ENCODE results near the gene ZNF423.

ZNF423 gene

DNA sequence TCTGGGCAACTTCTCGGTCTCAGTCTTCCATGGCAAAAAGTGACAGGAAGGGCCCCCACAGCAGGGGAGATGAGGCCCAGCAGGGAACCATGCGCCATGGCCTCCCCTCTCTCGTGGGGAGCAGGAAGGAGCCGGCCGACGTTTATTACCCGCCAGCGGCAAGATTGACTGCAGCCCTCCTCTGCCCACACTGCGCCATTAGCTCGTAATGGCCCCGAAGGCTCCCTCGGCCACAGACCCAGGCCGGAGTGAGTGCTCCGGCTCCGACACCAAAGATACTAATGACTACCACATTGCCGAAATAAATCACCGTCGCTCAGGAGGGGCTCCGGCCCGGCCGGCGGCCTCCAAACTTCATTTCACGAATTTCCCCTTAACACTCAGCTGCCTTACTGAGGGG lies 255.4 kb downstream of the ZNF423 start:
- DNase-seq (ENCODE audit: low spot score), result no peak

DNA sequence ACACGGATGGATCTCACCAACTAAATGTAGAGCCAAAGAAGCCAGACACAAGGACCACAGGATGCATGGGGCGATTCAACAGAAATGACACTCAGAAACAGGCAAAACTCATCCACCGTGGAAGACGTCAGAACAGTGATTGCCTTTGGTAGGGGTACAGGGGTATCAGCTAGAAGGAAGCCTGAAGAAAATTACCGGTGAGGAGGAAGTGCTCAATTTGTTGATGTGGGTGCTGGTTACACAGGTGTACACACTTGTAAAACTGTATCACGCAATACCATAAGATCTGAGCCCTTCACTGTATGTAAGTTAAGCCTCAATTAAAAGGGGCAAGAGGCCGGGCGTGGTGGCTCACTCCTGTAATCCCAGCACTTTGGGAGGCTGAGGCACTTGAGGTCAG lies 256.2 kb downstream of the ZNF423 start:
- DNase-seq (ENCODE audit: low spot score), result no peak

DNA sequence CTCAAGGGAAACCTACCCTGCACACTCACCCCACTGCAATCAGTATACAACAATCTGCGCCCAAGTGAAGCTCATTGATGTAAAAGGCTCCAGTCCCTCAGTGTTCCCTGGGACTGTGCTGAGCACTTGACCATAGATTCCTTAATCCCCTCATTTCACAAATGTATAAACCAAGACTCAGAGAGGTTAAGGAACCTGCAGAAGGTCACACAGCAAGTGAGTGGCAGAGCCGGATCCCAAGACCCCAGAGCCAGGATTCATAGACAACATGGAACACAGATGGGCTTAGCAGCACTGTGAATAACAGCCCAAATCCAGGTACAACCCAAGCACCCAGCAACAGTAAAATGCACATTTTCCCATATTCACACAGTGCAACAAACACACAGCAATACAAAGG lies 256.6 kb downstream of the ZNF423 start:
- no peak for DNase-seq (ENCODE audit: low spot score)

DNA sequence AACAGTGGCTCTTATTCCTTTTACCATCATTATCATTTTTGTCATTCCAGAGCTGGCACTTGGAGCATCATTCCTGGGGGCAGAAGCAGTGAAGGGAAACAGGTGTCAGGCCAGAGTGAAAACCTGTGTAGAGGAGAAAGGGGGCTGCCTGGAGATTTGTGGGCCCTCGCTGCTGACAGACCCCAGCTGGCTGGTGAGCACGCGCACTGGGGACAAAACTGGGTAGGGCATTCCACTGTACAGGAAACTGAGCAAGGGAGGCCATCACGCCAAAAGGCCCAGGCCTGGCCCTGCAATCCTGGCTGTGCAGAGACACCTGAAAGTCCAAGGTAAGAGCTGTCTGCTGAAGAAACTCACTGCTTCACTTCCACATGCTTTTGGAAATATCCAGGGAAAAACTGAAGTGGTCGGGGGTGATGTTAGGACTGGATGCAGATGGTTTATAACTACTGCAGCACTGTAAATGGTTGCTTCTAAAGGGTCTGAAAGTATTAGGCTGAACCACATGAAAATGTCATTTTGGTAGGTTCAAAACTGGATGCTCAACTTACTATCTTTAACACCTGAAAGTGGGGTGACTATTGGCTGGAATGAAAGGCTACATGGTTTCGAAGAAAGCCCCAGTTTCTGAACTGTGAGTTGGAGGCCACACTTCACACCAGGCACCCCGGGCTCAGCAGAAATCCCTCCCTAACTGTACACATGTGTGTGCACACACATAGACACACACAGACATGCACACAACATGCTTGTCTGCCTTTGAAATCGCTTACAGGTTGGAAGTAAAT lies 257.3 kb downstream of the ZNF423 start:
- DNase-seq (ENCODE audit: low spot score), result no peak

DNA sequence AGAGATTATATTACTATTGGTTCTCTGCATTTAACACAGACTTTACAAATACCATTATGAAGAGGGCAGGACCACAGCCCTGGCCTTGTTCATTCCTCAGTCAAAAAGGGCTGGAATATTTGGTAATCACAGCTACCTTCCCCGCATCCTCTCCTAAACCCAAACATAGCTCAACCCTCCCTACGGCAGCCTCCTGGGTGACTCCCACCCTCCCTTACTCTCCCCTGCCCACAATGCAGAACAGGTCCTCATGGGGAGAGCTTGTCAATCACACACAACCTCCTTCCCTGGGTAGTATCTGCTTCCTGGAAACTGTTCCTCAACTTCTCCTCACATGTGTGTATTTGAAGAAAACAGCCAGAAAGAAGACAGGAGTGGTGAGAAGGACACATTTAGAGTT lies 258.1 kb downstream of the ZNF423 start:
- no peak for DNase-seq (ENCODE audit: low spot score)

DNA sequence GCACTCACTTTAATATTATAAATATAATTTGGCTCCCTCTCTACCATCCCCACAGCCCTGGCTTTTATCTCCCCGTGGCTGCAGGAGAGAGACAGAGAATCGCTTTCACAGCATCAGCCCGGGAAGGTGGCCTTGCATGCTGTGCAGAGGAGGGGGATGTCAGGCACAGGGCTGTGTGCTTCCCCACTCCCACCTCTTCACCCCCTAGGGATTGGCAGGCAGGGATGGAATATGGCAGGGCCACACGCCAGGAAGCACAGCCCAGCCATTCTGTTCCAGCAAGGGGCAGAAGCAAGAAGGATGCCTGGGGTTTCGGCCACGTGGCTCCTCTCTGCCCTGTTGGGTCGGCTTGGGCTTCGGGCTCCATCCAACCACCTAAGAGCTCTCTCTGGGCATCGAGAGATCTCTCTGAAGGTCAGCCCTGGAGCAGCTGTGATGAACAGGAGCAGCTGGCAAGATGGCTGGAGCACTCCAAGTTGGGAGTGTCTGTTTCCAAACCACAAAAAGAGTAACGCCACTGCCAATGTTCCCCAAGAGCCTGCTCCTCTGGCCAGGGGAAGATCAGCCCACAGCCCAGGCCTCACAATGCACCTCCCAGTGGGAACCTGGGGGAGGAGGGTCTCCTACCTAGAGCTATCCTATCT lies 259.1 kb downstream of the ZNF423 start:
- DNase-seq (ENCODE audit: low spot score), result no peak

DNA sequence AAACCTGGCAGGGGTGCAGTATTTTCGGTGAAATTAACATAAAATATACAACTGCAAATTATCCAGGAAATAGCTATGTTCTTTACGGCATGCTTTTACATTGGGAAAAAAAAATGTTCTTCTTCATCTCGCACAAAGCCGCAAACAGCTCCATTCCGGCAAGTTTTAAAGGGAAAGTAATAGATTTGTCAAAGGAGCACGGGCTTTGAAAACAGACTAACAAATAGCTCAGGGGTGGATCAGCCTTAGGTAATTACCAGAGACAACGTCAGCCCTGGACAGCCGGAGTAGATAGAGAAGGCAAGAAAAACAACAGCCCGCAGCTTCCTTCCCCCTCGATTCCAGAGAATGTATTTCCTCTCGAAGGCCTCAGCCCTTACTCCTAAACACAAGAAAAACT lies 259.8 kb downstream of the ZNF423 start:
- peak; percentile 72 for DNase-seq (ENCODE audit: low spot score)

DNA sequence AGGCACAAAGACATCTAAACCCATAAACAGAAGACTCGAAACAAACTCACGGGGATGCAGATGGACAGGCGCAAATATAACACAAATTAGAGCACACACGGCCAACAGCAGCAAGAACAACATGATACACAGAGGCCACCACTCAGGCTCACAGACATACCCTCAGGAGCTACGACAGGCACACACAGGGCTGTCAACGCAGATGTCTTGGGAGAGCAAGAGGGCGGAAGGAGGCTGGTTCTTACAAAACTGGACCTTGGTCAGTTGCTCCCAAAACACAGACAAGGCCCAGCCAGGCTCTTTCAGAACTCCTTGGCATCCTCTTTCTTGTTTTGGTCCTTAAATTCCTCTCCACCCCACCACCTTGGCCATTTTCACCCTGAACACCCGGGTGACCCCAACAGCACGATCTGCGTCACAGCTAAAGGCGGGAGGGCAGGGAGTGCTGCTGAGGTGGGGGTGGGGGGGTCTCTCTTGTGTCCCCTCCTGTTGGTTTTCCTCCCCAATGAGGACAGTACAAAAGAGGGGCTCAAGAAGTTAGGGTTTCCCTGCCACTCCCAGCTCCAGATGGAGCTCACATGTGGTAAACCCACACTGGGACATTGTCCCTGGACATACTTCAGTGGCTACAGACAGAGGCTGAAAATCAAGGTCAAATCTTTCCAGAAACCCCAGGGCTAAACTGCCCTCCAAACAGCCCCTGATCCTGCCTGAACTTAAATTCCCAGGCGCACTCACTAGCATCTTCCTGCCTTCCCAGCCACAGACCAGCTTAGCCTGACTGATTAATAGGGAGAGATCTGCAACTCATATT lies 261.0 kb downstream of the ZNF423 start:
- no peak for DNase-seq (ENCODE audit: low spot score)

DNA sequence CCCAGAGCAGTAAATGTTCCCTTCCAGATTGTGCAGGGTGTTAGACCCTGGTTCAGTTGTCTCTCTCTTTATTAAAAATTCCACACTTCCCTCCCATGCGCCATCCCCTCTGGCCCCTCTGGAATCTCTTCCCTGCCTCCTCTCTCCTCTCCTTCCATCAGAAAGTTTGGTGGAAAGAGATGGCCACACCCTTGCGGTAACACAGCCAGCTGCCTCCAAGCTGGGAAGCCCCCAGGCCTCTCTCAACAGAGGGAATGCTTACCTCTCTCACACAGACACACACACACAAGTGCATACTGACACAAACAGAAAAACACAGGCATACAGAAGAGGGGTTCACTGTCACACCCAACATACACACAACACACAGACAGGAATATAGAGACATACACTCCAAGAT lies 261.8 kb downstream of the ZNF423 start:
- DNase-seq (ENCODE audit: low spot score), result no peak

DNA sequence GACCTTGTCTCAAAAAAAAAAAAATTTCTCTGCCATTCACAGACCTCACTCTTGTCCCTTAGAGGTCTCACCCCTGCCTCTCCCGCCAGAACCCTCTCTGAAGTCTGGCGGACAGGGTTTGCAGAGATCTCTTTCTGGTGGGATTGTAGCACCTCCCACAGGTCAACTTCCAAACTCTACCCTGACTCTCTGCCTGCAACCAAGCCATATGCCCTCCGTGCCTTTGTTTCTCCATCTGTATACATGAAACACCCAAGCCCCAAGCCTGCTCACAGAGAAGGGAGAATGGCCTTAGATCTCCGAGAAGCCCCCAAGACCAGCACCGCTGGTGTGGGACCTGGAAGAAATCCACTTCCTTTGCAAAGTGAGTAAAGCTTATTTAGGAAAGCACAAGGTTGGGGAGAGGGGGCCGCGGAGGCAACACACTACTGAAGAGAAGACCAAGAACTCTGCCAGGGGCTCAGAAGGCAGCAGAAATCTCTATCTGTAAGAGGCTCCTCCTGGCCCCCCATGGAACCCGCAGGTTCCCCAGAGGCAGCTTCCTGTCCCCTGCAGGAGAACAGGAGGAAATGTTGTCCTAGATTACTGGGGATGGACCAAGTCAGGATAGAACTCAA lies 262.4 kb downstream of the ZNF423 start:
- DNase-seq (ENCODE audit: low spot score), result no peak

DNA sequence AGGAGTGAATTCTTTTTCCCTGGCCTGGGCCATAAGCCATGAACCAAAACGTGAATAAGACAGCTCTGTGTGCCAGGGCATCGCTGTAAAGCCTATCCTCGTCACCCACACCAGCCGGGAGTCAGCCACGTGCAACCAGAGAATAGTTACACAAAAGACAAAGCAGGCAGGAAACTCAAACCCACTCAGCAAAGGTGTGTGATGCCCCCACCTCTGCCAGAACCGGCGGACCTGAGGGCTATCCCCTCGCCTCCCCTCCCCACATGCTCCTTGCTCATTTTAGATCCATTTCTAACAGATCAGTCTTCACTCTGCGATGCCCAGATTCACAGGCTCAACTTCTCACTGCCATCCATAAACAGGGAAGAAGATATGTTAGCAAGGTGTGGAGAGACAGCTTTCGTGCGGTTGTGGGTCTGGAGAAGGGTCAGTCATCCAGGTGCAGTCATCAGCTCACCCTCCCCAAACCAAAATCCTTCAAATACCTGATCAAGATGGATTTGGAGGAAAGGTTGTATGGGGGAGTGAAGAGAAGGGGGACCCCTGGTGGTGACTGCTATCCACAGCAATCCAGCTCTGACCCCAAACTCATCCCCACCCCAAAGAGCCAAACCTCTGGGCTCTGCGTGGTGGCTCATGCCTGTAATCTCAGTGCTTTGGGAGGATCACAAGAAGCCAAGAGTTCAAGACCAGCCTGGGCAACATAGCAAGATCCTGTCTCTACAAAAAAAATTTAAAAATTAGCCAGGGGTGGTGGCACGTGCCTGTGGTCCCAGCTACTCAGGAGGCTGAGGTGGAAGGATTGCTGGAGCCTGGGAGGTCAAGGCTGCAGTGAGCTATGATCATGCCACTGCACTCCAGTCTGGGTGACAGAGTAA lies 263.1 kb downstream of the ZNF423 start:
- DNase-seq (ENCODE audit: low spot score), result peak; percentile 66

DNA sequence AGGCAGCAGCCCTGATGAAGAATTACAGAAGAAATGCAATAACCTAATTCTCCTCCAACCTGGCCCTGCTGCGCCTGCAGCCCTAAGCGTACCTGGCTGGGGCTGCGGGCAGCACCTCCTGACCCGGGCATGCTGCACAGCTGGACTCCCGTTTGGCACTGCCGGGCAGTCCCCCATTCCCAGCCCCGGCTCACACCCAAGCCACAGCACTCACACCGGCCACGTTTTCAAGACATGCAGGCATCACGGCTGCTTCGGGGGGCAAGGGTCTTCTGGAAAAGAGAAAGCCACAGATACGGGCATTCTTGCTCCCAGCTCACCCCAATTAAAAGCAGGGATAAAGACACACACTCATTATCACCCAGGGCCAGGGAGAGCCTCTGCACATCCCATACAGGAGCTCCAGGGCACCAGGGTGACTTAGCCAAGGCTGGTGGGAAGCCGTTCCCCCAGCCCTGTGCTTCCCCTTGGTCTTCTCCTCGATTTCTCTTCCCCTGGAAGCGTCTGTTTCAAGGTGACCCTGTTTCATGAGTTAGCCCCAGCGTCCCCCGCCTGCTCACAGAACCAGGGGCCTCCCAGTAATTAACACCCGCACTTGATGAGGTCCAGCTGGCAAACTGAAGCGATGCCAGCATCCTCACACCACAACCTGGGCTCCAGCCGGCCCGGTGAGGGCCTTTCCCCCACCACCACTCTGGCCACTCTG lies 265.6 kb downstream of the ZNF423 start:
- DNase-seq (ENCODE audit: low spot score), result no peak

DNA sequence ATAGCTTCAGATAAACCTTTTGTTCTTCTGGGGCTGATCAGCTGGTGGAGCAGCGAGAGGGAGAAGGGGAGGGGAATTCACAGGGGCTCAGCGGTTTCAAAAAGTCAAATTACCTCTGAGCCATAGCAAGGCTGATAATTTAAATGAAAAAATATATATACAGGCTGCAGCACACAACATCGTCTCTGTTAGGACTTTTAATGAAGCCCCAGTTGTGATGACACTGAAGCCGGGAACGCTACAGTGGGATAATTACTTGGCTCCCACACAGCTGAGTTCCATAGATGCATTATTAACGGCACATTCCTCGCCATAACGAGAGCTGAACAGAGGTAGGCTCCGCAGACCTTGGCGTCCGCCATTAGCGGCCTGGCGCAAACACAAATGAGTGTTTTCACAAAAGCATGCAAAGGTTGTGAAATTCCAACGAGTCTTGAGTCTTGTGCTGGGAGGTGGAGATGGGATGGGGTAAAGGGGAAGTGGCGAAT lies 266.3 kb downstream of the ZNF423 start:
- no peak for DNase-seq (ENCODE audit: low spot score)

DNA sequence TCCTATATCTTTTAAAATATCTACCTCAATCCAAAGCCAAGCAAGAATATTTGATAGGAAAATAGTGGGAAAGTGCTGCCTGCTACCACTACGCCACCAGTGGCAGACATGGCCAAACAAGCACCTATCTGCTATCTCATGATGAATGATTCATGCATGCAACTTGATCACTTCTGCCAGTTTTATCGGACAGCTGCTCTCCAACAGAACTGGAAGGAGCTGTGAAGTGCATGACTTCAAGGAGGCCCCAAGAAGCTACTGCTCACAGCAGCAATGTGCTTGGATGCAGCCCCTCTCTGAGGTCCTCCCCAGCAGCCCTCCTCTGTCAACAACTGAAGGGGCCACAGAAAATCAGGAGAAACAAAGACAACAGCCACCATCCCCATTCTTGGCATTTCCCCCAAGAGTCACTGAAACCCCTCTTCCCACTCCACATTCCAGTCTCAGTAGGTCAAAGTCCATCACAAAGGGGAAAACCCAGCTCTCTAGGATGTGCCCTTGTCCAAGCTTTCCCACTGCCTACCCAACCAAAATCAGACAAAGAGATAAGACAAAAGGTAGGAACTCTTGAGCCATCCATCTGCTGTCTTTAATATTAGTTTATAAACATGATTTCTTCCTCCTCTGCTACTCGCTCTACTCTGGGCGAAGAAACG lies 267.1 kb downstream of the ZNF423 start:
- no peak for DNase-seq (ENCODE audit: low spot score)

DNA sequence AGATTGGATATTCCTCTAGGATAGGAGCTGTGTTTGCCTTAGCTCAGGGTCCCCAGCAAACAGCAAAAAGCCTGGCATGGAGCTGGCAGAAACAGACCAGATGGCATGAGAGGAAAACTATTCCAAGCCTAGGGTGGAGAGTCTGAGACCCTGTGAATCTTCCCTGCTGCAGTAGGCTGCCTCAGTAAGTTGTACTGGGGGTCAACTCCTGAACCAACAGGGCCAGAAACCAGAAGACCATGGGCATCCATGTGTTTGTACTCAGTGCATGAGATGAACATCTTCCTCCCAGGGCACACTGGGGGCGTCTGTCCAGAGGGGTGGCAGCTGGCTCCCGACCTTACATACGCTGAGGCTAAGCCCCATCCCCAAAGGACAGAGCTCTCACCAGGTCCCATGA lies 267.9 kb downstream of the ZNF423 start:
- no peak for DNase-seq (ENCODE audit: low spot score)

DNA sequence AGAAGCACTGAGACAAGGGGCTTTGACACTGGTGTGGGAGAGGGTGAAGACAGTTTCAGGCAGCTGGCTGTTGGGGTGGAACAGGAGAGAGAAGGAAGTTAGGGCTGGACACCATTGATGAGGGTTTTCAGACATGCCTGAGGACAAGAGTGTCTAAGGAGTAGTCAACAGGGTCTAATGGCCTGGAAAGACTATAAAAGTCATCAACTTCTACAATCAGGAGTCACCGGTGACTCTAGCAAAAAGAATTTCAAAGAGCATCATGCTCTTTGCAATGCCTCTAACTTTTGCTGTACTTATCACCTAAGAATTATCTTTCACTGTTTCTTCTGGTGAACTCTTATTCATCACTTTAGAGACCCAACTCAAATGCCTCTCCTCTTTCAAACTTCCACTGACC lies 268.4 kb downstream of the ZNF423 start:
- DNase-seq (ENCODE audit: low spot score), result no peak

DNA sequence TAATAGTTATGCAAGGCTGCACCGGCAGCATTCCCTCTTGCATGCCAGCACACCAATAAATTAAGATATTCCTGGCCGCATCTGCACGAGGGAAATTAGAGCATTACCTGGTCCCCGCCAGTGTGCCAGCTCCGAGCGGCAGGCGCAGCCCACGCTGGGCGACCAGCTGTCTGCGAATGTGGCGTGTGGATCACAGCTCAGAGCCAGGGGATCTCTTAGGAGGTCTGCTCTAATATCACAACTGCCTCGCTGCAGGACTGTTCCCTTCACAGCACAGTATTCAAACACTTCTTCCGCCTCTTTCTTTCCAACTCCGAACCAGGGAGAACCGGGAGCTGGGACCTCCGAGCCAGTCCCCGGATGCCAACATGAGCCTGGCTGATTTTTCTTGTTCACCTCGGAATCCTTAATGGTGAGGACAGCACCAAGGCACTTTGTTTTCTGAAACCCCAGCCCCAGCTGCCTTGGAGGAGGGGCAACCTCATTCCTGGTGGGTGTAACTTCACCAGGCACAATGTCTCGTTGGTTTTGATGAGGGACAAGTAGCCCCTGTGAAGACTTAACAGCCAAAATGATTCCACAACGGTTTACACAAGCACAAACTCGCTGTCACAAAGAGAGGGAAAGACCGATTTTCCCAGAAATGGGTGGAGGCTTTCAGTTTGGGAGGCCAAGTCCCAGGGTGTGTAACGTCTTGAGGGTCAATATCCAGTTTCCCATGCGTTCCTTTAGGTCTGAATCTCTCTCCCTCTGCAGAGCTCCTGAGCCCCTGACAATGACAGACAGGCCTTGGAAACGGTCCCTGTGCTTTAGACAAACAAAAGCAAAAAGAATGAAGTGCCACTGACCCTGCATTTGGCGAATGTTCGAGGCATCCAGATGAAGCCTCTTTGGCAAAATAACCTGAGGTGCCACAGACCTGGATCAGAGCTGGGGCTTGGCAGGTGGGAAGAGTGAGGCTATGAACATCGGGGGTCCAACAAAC lies 269.2 kb downstream of the ZNF423 start:
- no peak for DNase-seq (ENCODE audit: low spot score)

DNA sequence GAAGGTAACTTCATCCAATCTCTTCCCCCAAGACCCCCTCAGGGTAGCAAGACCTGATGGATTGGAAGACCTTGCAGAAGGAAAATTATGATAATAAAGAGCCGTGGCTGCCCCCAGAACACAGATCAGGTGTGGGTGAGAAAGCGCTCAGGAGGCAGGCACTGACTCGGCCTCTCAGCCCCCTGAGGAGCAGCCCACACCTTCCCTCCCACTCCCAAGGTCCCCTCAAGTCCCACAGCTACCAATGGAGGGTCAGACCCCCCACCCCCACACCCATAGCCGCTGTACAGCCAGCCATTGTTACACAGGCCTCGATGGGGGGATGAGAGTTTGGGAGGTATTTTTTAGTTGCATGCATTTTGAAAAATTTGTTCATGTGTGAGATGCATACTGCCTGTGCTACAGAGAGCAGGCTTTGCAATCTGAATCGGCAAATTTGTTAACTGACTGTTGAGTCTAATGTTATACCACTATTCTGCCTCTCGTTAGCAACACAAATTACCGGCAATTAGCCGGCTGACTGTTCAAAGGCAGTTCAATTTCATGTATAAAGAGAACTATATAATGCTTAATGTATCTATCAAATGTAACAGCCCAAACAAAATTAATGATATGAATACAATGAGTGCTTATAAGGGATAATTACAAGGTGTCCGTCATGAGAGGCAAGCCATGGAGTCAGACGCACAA lies 270.6 kb downstream of the ZNF423 start:
- no peak for DNase-seq (ENCODE audit: low spot score)
